Bronchial epithelial cell (primary cell): Measurements from ENCODE around the gene RNF32. TPM values are rescaled to one million over a fixed set of nuclear protein-coding genes. Genes with fewer than 3 reads are reported as not detected.
A peak's percentile ranks its signal among the peaks of the same experiment; 100 is the strongest.

Experiments used
- DNase-seq: peaks from one replicate; pipeline ENCODE4 v3.0.0-alpha.2; 2010; ENCODE audit warnings: low read depth
- FAIRE-seq: peaks from 2 replicates; lab custom pipeline; 2011; peaks lifted over from hg19 to GRCh38; lab: Jason Lieb, UNC
- H3K27me3 ChIP-seq: 2 replicates; pipeline ENCODE4 v1.5.1; 2011; ENCODE audit warnings: low read length; ENCODE audit not compliant: control insufficient read depth, insufficient read depth
- H3K36me3 ChIP-seq: 2 replicates; pipeline ENCODE4 v1.5.1; 2011; ENCODE audit warnings: low read length; ENCODE audit not compliant: control insufficient read depth, insufficient read depth
- H3K4me3 ChIP-seq: 2 replicates; pipeline ENCODE4 v1.5.1; 2011; ENCODE audit warnings: mild to moderate bottlenecking, low read depth, low read length, control low read depth
- CTCF ChIP-seq: IDR thresholded peaks from 2 replicates; pipeline ENCODE4 v1.5.1; 2011; ENCODE audit warnings: mild to moderate bottlenecking, moderate library complexity, low read length, control low read depth, inconsistent platforms; ENCODE audit not compliant: insufficient read depth, severe bottlenecking
- total RNA-seq: library from RNA; depleted of rRNA; stranded (reverse); fragments of >200 nt; gene quantifications from 2 replicates; pipeline ENCODE4 v1.2.1, GENCODE V29; 2014

Gene RNF32
- total RNA-seq, 1 donor from 2014 or later: 1.8 TPM

- no peak for TF ChIP-seq CTCF
- H3K27me3 ChIP-seq: no peaks in the 10 kb centered on the region
- no peak for DNase-seq
- H3K36me3 ChIP-seq: no peaks in the 10 kb centered on the region
- FAIRE-seq: no peak
- H3K4me3 ChIP-seq: no peak overlapping the region
Measured at GRCh38 chr7:156661637-156662036, 21.1 kb downstream of the RNF32 start.

GRCh38 chr7:156662277-156662676 lies 21.7 kb downstream of the RNF32 start:
- no peak for TF ChIP-seq CTCF
- FAIRE-seq (no peak), DNase-seq (no peak)
- Histone ChIP-seq H3K4me3 (no peak overlapping the region), H3K27me3 (no peaks in the 10 kb centered on the region), H3K36me3 (no peaks in the 10 kb centered on the region)

GRCh38 chr7:156665101-156665500 lies 24.5 kb downstream of the RNF32 start:
- no peak overlapping the region for H3K4me3 ChIP-seq
- no peak for DNase-seq
- no peak for FAIRE-seq
- H3K36me3 ChIP-seq: no peaks in the 10 kb centered on the region
- H3K27me3 ChIP-seq: no peaks in the 10 kb centered on the region
- no peak for TF ChIP-seq CTCF

- no peaks in the 10 kb centered on the region for H3K27me3 ChIP-seq
- no peak for TF ChIP-seq CTCF
- peak; percentile 55 for FAIRE-seq
Measured at GRCh38 chr7:156666368-156667109, 26.0 kb downstream of the RNF32 start.

GRCh38 chr7:156667110-156667426 lies 26.5 kb downstream of the RNF32 start:
- DNase-seq (no peak), FAIRE-seq (no peak)
- H3K4me3 ChIP-seq: no peak overlapping the region
- H3K36me3 ChIP-seq: no peaks in the 10 kb centered on the region
- H3K27me3 ChIP-seq: no peaks in the 10 kb centered on the region
- TF ChIP-seq CTCF: no peak

More at GRCh38 chr7:156666368-156667109, 26.0 kb downstream of the RNF32 start:
- DNase-seq: no peak
- Histone ChIP-seq H3K4me3 (no peak overlapping the region), H3K36me3 (no peaks in the 10 kb centered on the region)
